AML-193 (cell line): ENCODE results near the gene IGF1R.

Experiments used
- DNase-seq, 2 experiments: peaks; one replicate each; lab custom pipeline; 2025; lab: John Stamatoyannopoulos, UW

IGF1R gene

DNA sequence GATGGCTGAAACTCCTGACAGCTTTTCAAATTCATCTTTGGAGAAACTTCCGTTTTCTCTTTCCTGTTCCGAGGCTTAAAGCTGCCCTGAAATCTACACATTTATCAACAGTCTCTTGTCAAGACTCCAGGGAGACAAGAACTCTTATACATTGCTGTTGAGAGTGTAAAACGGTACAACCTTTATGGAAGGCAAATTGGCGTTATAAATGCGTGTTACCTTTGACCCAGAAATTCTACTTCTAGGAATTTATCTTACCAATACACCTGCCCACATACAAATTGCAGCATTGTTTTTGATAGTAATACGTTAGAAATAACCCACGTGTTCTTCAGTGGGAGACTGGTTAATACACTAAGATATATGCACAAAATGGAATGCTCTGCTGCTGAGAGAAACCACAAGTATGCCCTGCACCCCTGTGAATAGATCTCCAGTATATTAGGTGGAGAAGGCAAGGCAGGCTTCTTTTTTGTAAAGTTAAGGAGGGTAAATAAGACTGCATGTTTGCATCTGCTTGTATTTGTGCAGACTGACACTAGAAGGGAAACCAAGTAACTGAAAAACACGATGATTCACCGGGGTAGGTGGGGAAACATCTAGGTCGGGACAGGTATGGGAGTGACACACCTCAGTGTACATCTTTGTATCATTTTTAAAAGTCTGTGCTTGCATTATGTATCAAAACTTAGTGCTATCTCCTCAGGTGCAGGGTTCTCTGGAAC is 97.5 kb downstream of the IGF1R start:
- no peak for DNase-seq

- no peak for DNase-seq
Measured at GRCh38 chr15:98746375-98747155, 98.2 kb downstream of the IGF1R start.

DNA sequence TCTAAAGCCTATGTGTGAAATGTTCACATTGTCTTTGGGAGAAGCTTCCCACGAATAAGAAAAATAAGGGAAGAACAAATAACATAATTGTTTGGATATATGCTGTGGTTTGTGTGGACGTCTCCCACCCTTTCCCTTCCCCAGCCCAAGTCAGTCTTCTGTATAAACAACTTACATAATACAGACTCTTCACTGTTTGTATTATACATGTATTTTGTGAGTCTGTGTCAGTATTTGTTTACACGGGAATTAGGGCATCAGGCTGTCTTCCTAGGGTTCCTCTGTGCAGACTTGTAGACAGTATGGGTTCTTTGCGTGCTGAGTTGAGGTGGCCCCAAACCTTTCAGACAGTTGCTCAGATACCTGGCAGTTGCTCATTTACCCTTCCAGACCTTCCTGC is 103.4 kb downstream of the IGF1R start:
- DNase-seq, result no peak

- DNase-seq, result no peak
Measured at GRCh38 chr15:98753726-98754656, 105.7 kb downstream of the IGF1R start.

DNA sequence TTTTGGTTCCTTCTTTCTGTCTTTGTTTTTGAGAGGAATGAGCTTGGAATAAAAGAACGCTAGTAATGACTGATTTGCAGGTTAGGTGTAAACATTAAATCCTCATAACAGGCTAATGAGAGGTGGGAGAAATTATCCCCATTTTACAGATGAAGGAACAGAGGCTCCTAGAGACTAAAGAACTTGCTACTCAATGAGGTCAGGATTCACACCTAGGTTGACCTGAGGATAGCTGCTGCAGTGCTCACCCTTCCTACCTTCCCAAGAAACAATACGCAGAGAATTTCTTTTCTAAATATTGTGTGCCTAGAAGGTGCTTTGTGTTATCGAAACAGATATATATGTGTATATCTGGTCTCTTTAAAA is 106.3 kb downstream of the IGF1R start:
- no peak for DNase-seq

DNA sequence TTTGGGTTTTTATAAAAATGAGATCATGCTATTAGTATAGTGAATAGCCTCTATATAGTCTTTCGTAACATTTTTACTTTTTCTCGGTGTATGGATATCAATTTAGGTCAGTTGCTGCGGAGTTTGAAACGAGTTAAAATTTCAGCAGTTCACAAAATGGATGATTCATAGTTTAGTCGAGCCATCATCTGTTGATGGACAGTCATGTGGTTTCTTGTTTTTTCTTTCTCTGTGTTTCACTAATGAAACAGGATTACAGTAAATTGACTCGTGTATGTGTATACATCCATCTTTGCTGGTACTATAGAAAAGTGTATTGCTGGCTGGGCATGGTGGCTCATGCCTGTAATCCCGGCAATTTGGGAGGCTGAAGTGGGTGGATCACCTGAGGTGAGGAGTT is 106.8 kb downstream of the IGF1R start:
- DNase-seq, result no peak

DNA sequence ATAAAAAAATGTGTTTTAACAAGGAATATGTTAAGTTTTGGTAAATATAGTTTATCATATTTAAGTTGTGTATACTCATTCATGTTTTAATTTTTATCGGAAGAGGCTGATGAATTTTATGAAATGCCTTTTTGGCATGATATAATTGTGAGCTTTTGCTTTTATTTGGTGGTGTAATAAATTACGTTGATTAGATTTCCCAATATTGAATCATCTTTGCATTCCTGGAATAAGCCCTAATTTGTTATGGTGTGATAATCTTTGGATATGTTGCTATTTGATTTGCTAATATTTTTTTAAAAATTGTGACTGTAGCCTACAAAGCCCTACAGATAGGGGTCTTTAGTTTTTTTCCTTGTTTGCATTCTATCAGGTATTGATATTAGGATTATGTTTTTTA is 107.4 kb downstream of the IGF1R start:
- no peak for DNase-seq

DNA sequence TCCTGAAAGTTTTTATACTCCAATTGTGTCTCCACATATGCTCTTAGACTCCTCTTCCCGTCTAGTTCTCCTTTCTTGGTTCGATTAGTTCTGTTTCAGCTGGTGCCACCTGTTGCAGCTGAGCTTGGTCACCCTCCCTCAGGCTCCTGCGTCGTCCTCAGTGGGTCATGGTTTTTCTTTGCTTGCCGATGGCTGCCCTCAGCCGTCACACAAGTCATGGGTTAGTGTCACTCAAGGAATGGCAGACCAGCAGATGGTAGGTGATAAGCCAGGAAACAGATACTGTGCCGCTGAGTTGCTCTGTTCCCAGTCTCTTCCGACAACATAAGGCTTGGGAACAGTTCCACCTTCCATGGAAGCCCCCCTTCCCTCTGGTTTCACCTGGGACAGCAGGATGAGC is 109.9 kb downstream of the IGF1R start:
- DNase-seq, result no peak

- DNase-seq, result no peak
Measured at GRCh38 chr15:98759277-98759676, 110.9 kb downstream of the IGF1R start.

DNA sequence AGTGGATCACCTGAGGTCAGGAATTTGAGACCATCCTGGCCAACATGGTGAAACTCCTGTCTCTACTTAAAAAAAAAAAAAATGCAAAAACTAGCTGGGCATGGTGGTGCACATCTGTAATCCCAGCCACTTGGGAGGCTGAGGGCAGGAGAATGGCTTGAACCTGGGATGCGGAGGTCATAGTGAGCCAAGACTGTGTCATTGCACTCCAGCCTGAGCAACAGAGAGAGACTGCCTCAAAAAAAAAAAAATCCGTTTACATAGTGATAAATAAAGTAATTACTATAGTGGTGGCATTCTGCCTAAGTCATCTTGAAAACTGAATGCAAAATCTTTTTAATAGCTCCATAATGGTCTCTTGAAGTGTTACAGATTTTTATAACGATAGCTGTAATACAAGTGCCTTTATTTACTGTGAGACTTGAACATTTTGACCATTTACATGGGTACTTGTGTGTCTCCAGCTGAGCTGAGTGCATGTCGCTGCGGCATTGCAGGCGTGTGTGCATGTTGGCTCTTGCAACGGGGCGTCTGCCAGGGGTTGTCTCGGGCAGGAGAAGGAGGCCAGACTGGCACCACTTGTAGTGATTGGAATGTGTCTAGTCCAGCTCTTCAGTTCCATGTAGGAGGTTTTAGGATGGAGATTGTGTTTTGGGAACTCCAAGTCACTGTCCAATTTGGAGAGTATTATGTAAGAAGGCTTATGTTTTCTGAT is 111.9 kb downstream of the IGF1R start:
- no peak for DNase-seq

GRCh38 chr15:98760975-98761374 is 112.6 kb downstream of the IGF1R start:
- no peak for DNase-seq

- no peak for DNase-seq
Measured at GRCh38 chr15:98763179-98763578, 114.8 kb downstream of the IGF1R start.

GRCh38 chr15:98764291-98764690 is 116.0 kb downstream of the IGF1R start:
- no peak for DNase-seq

DNA sequence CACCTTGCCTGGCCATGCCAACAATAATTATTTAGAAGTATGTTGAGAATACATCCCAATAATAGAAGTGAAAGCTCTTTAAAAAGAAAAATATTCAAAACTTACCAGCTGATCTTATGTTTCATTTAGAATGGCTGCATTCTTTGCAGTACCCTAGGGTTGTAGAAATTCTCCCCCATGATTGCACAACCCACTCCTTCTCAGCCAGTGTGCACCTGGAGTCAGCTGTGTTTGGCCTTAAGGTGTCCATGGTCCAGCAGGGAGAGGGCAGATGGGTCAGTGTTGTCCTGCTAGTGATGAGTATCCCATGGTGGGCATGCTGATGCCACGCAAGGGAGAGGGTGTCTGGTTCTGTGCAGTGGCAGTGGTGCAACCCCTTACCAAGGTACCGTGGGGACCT is 117.3 kb downstream of the IGF1R start:
- DNase-seq, result no peak

DNA sequence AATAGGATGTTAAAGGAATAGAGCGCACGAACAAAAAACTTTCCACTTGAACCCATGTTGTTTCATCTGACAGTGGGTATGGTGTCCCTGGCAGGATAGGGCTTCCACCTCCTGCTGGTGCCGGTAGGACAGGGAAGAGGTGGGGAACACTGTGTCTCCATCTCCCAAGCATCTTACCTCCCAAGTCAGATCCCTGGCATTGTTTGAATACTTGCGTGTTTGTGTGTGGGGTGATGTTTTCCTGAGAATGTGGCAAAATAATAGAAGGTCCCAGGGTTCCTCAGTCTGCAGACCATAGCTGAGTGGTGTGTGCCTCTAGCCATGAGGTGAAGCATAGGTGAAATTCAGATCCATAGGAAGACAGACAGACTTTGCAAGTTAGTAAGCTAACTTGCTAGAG is 119.4 kb downstream of the IGF1R start:
- no peak for DNase-seq

DNA sequence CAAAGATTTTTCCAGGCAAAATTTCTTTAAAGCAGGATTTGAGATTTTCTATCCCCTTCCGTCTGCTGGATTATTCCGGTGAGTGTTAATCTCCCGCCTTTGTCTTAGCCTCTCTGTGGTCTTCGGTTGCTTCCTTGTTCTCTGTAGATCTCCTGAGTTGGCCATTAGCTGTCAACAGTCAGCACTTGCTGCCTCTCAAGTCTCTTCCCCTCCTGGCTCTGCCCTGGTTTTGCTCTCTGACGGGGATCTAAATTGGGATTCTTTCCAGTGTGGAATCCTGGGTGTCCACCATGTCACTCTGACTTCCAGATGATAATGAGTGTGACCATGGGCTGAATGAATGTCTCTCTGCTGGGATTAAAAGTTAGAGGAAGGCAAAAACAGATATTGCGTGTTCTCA is 121.5 kb downstream of the IGF1R start:
- DNase-seq, result no peak

- DNase-seq, result no peak
Measured at GRCh38 chr15:98770984-98771383, 122.6 kb downstream of the IGF1R start.

- no peak for DNase-seq
Measured at GRCh38 chr15:98771541-98771940, 123.2 kb downstream of the IGF1R start.

DNA sequence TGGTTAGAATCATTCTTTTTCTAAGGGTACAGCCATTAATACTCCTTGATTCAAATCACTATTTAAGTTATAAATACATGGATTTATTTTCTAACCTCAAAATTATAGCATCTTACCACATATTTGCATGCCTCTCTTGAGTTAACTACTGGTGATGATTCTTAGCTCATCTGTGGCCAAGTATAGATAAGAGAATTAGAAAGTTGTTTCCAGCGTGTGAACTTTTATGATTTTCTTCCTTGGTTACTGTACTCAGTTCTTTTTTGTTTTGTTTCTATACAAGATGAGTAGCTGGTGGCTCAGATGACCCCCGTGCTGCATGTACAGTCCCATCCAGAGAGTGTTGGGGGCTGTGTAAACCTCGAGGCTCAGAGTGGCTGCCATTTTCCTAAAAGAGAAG is 124.6 kb downstream of the IGF1R start:
- no peak for DNase-seq

DNA sequence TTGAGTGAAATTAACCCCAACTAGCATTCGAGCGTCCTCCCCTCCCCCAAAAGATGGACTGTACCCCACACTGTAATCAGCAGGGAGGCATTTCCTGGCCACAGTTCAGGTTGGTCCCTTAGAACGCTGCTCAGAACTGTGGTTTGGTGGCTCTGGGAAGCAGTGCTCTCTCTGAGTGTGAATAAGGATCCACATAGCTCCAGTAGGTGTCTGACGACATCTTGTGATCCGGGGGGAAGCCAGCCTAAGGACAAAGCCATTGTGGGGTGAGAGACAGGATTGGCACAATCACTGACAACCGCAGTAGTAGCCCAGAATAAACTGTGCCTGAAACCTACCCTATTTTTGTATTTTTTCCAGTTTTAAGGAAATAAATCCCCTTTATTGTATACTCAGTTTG is 125.3 kb downstream of the IGF1R start:
- DNase-seq, result no peak

GRCh38 chr15:98774756-98775497 is 126.6 kb downstream of the IGF1R start:
- no peak for DNase-seq
